Epithelial cell of alveolus of lung (primary cell): Measurements from ENCODE around the gene IPO4. TPM values are rescaled to one million over a fixed set of nuclear protein-coding genes. Genes with fewer than 3 reads are reported as not detected.

ENCODE experiments used
- total RNA-seq: library from RNA; depleted of rRNA; stranded (reverse); fragments of >200 nt; gene quantifications from 2 replicates; pipeline ENCODE4 v1.2.1, GENCODE V29; 2015

Gene IPO4, protein sequence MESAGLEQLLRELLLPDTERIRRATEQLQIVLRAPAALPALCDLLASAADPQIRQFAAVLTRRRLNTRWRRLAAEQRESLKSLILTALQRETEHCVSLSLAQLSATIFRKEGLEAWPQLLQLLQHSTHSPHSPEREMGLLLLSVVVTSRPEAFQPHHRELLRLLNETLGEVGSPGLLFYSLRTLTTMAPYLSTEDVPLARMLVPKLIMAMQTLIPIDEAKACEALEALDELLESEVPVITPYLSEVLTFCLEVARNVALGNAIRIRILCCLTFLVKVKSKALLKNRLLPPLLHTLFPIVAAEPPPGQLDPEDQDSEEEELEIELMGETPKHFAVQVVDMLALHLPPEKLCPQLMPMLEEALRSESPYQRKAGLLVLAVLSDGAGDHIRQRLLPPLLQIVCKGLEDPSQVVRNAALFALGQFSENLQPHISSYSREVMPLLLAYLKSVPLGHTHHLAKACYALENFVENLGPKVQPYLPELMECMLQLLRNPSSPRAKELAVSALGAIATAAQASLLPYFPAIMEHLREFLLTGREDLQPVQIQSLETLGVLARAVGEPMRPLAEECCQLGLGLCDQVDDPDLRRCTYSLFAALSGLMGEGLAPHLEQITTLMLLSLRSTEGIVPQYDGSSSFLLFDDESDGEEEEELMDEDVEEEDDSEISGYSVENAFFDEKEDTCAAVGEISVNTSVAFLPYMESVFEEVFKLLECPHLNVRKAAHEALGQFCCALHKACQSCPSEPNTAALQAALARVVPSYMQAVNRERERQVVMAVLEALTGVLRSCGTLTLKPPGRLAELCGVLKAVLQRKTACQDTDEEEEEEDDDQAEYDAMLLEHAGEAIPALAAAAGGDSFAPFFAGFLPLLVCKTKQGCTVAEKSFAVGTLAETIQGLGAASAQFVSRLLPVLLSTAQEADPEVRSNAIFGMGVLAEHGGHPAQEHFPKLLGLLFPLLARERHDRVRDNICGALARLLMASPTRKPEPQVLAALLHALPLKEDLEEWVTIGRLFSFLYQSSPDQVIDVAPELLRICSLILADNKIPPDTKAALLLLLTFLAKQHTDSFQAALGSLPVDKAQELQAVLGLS
- 24.0 and 41.4 TPM in 2 replicates for total RNA-seq

DNA sequence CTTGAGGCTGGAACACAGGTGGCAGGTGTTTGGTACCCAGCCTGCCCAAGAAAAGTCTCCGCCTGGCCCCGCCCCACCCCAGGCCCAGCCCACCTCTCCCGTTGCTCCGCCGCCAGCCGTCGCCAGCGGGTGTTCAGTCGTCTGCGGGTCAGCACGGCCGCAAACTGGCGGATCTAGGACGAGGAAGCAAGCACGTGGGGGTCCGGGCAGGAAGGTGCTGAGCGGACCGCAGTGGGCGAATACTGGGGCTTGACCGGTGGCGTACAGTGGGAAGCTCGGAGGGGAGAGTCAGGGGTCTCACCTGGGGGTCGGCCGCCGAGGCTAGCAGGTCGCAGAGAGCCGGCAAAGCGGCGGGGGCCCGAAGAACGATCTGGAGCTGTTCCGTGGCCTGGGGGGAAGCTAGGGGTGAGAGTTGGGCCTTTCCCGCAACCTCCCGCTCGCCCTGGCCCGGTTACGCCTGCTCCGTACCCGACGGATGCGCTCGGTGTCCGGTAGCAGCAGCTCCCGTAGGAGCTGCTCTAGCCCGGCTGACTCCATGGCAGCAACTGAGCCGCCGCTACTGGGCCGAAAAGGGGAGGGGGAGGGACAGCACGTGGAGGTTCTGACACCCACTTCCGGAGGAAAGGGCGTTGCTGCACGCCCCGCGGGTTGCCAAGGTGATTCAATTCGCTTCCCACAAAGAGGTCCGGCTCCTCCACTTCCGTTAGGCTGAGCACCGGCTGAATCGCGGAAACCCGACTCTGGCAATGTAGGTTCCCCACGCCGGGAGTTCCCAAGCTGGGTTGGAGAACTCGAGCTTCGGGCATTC, at the start of gene IPO4:
Gene IPO4 (minus strand): TSS at position 566 of the 808 bp plus-strand sequence. CDS start 29 bp downstream, at position 537.

DNA sequence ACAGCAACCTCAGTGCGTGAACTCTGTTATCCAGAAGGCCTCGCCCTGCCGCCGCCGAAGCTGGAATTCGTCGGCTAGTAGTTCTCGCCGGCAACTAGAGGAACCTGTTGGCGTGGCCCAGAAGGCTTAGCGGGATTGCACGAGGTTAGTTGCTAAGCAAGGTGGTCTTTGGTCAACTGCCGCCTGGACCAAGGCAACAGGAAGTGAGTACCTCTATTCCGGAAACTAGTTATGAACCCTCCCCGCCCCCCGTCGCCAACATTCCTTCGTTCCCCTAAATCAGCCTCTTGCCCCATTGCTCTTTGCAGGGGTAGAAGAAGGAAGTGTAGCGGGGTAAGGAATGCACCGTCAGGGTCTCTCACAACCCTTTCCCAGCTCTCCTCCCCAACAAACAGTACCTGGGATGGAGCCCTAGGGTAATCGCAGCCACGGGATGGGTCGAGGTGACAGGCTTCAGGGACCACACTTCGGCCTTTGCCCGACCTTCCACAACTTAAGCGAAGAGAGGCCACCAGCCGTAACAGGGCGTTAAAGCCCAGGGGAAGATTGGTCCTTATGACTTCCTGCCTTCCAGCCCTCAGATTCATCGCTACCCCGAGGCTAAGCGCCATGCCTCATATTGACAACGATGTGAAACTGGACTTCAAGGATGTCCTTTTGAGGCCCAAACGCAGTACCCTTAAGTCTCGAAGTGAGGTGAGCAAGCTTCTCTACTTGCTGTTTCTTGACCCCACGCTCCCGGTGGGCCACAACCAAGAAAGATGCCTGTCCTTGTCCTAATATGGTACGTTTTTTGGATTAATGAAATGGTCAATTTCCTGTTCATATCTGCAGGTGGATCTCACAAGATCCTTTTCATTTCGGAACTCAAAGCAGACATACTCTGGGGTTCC, 44.3 kb upstream of the IPO4 start, which contains the start of gene GMPR2:
Gene GMPR2 (plus strand): TSS at position 285 of the 893 bp plus-strand sequence. CDS start 325 bp downstream, at position 610.

DNA sequence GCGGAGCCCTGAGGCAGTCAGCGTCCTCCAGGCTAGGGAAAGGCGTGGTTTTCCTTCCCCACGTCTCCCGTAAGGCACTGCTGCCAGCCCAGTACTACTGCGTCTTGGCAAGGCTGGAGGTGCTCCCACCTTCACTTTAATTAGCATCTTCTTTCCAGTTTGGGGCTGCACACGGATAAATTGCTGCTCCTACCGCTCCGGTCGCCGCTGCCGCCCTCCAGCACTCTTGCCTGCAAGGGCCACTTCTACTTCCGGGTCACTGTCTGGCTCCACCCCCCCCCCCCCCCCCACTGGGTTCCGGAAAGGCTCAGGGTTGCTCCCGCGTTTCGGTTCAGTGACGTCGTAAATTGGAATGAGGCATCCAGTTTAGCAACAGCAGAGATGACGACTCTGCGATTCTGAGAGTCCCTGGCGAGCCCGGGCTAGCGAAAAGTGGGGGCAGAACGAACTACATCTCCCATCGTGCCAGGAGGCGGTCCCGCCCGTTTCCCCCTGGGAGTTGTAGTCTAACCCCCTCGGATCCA, 43.6 kb upstream of the IPO4 start, which contains the start of gene NEDD8:
Gene NEDD8 (minus strand): TSS at position 247 of the 524 bp plus-strand sequence. CDS start 100 bp downstream, at position 147.

DNA sequence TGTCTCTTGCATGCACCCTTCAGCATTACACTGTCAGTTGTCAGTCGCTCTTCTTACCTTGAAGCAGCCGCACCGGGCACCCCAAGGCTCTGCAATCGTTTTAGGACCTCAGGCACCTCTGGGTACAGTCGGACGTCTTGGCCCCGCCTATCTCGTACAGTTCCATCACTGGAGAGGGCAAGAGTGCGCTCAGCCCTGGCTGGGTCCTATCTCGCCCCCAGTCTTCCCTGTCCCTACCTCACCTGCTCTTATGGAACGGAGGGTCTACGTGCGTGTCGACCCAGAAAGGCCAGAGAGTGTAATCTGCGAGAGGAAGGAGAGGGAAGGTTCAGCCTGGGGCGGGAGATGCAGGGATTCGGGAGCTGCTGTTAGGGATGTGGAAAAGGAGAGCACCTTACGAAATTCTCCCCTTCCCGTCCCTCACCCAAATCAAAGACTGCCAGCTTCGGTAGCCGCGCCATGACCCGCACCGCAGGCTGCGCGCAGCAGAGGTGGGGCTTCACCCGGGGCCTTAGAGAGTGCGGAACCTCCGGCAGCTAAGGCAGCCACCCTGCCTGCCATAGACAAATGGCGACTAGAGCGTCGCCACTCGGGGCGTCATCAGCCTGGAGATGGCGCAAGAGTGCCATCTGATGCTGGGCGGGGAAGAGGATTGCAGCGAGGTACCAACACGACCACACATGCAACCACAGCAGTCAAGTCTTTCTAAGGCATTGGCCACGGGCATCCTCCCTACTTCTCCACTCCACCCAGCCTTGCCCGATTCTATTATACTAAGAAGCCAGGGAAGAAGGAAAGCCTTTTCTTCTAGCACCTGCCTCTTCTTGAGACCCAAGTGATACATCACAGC, 27.1 kb upstream of the IPO4 start, which contains the start of gene MDP1:
Gene MDP1 (minus strand): TSS at position 572 of the 850 bp plus-strand sequence. CDS start 111 bp downstream, at position 461.

DNA sequence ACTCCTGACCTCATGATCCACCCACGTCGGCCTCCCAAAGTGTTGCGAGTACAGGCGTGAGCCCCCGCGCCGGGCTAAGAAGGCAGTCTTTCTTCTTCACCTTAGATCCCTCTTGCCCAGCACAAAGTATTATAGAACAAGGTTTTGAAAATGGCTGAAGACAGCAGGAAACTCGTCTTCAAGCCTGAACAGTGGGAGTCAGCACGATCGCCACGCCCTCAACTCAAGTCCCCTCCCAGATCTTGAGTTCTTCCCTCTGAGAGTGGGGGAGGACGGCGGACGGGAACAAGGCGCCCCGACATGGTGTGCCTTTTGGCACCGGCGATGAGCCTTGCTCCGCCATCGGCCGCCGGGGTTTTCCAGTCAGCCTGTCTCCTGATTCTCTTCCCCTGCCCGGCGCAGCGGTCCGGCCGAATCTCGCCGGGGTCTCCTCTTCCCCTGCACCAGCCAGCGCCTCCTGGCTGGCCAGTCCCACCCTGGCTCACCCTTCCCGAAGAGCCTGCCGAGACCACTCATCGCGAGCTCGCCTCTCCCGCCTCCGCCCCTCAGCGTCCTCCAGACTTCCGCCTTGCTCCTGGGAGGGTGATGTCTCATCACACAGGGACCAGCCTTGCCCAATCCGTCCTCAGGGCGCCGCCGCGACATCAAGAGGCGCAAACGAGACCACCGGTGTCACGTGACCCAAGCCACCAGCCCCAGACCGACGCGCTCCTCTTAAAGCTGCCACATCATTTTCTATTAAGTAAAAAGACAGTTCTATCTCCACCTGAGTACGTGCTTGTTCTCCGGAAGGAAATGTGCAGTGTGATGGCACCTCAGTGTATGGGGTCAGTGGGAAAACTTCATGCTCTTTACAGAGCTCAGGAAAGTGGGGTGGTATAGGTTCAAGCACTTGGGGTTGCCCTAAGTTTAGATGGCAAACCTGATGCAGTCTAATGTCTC, 24.6 kb upstream of the IPO4 start, which contains the start of gene CHMP4A:
Gene CHMP4A (minus strand): TSS at position 565 of the 942 bp plus-strand sequence. CDS start 49 bp downstream, at position 516.

DNA sequence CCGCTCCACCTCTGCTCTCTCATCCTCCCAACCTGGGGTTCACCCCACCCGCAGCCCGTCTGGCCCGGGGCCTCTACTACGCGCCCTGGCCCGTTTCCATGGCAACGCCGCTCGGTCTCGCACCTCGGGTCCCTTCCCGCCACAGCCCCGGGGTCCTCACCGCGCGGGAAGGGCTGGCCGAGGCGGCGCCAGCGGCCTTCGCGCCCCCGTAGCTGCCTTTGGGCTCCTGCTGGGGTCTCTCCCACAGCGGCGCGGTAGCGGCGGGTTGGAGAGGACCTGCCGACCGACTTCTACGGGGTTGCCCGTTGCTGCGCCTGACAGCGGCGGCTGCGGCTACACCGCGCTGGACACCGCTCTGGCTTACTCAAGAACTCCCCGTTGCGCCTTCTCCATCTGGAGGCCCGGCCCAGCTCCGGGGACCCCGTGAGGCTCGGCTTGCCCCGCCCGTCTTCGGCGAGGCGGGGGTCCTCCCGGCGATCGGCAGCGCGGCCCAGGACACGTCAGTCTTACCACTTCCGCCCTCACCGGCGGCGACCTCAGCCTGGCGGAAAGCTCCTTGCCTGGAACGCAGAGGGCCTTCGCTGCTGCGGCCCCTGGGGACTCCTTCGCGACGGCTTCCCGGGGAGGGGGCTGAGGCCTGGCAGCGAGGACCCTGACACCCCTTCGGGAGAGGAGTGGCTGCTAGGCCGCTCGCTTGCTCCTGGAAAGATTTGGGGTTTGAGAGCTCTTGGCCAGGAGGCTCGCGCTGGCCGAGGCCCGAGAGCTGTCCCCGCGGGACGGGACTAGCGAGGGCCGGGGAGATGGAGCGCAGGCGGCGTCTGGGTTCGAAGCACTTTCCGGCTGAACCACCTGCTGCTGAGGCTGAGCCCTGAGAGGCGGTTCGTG, 6.8 kb upstream of the IPO4 start, which contains the start of gene TM9SF1:
Gene TM9SF1 (minus strand): TSS at position 256 of the 885 bp plus-strand sequence. CDS start 422 bp downstream, outside the sequence.

DNA sequence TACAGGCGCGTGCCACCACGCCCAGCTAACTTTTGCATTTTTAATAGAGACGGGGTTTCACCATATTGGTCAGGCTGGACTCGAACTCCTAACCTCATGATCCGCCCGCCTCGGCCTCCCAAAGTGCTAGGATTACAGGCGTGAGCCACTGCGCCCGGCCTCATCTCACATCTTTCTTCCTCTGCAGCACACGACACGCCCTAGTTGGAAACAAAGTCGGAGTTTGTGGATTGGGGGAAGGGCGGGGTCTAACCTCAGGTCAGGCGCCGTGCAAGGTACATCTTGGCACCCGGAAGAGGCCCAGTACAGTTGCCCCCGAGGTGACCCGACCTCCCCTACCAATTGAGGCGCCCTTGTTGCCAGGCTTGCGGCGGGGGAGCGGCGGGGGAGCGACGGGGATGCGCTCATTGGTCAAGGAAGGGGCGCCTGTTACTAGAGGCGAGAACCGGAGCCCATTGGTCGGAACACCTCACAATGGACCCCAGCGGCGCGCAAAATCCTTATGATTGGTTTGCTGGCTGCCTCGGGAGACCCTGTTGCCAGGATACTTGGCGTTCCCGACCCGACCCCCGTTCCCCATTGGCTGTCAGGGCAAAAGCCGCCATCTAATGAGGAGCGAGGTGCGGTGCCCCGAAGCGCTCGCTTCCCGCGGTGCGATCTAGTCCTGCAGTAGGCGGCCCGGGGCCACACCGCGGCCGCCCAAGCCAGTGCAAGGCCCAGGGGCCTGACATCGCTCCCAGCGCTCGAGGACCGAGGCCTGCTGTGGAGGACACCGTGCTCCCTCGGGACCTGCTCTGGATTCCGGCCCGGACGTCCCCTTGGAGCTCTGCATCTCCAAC, 17.0 kb downstream of the IPO4 start, which contains the start of gene REC8:
Gene REC8 (plus strand): TSS at position 659 of the 839 bp plus-strand sequence. CDS start 473 bp downstream, outside the sequence.

DNA sequence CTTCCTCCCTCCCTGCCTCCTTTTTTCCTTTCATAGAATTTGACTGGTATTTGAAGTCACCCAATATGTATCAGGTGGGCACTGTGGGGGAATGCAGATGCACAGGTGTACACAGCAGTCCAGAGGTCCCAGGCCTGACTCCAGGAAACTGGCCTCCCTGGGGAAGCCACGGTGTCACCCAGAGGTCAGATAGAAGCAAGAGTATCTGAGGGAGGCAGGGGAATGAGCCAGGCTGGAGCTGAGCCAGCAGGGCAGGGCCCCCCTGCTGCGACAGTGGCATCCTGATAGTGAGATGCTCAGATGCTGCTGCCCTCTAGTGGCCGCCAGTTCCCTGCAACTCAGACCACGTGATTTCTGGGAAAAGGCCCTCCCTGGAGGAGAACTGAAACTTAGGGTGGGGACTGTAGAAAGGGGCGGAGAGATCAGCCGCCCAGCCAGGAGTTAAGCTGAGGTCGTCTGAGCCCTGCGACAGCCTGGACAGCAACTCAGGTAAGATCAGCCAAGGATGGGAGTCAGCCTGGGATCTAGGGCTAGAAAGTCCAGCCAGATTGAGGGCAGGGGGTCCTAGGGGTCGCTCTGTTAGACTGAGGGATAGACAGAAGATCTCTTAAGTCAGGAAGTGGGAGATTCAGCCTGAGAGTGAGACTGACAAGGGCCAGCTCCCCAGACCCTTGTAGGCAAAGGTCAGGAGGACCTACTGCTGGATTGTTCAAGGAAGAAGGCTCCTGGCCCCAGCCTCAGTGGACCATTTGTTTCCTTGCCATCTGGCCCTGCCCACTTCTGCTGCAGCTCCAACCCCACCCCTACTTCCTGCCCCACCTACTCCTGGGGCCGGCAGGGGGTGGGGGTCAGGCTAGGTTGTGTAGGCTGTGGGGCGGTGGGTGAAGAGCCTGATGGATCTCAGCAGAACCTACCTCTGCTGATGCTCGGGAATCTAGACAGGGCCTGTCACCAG, 27.5 kb downstream of the IPO4 start, which contains the start of gene IRF9:
Gene IRF9 (plus strand): TSS at position 416 of the 955 bp plus-strand sequence. CDS start 880 bp downstream, outside the sequence.

DNA sequence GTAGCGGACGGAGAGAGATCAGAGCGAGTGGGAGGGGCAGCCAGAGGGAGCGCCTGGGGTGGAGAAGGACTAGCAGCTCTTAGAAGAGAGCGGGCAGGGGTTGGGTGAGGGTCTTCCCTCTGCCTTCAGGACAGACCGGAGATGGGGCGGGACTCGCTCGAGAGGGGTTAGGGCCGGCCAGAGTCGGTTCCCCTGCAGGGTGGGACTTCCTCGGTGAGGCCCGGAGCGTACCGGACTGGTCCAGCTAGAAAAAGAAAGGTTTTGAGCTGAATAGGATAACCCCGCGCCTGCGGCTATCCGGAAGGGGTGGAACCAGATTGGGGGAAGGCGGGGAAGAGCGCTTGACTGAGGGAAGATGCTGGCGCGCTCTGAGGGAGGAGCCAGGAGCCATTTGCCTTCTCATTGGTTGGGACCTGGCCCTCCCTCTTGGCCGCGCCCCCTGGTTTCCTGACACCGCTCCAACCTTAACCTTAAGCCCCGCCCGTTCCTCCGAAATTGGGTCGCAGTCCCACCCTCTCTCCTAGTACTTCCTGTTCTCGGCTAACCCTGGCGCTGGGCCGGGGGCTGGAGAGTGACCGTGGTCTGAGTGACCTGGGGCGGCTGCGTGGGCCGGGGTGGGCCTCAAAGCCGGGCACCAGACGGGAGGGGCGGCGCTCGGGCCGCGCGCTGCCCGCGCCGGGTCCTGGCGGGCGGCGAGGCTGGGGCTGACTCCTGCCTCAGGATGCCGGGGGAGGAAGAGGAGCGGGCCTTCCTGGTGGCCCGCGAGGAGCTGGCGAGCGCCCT, 41.4 kb downstream of the IPO4 start, which contains the start of gene RNF31:
Gene RNF31 (plus strand): TSS at position 521 of the 783 bp plus-strand sequence. CDS start 201 bp downstream, at position 722.

DNA sequence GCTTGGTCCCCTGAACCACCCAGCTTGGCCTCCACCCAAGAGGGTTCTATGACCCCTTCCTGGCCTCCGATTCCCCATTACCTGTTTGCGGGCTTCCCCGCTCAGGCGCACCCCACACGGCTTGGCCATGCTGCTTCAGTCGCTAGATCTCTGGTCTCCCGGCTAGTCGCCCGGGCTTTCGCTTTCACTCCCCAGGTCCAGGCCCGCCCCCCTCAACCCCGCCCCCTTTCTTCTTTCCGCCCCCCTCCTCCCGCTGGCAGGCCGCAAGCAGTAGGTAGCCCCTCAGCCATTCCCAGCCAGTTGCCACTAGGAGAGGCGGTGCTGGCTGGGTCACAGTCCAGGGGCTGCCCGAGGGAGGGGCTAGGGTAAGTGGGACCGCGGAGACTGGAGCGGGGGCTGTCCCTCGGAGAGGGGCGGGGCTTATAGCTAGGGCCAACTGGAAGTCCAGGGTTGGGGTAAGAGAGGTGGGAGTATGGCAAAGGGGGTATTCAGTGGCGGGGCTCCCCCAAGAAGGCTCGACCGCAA, 42.1 kb downstream of the IPO4 start, which contains the start of gene PSME2:
Gene PSME2 (minus strand): TSS at position 158 of the 525 bp plus-strand sequence. CDS start 29 bp downstream, at position 129.

DNA sequence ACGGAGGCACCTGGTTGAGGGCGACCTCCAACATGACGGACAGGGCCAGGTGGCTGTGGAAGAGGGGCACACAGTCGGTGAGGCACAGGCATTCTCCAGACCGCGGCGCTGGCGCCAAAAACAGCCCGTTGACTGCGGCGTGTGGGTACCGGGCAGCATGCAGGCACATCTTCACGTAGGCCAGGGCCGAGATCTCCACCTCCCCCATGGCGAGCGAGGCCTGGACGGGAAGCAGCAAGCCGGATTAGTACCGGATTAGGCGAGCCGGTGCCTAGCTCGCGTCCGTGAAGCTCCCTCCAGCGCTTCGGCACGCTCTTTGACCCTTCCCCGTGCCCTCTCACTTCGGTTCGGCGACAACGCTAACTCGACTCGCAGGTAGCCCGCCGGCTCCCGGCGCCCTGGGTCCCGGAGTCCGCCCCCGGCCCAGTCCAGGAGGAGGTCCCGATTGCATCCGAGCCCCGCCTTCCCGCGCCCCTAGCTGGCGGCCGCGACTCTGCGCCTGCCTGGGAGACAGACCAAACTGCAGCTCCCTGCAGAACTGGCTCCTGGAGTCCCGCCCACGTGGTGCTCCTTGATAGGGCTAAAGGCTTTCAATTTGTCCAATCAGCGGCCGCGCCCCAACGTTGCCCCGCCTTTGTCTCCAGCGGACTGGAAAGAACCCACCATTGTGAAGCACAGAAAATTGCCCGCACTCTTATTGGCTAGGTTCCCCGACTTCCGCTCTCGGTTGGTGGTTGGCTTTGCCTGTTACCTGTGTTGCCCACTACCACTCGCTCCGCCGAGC, 47.3 kb downstream of the IPO4 start, which contains the start of gene EMC9:
Gene EMC9 (minus strand): TSS at position 495 of the 784 bp plus-strand sequence. CDS start 287 bp downstream, at position 208.

